Stomach smooth muscle (tissue), 2 donors: ENCODE data around the gene TUBA4A.
"Not testable (repeated sequence)": the region's sequence is repeated elsewhere in the genome, so short reads cannot be mapped to it uniquely, and the experiment has no call there.

Experiments used
- H3K27ac ChIP-seq: one replicate; pipeline ENCODE4 v1.7.0; 2013; ENCODE audit warnings: mild to moderate bottlenecking, low read length, inconsistent platforms
- H3K27me3 ChIP-seq, 2 donors: one replicate each; pipeline ENCODE4 v1.7.0; 2013; ENCODE audit warnings: low read length in 2 of 2; ENCODE audit not compliant: insufficient read depth in 2 of 2, control insufficient read depth in 1 of 2
- H3K36me3 ChIP-seq, 2 donors: one replicate each; pipeline ENCODE4 v1.7.0; 2013; ENCODE audit warnings: low read length in 2 of 2; ENCODE audit not compliant: control insufficient read depth in 2 of 2, insufficient read depth in 2 of 2
- H3K4me1 ChIP-seq: one replicate; pipeline ENCODE4 v1.7.0; 2013; ENCODE audit warnings: low read length; ENCODE audit not compliant: control insufficient read depth, insufficient read depth
- H3K4me3 ChIP-seq, 2 donors: one replicate each; pipeline ENCODE4 v1.7.0; 2013; ENCODE audit warnings: low read length in 2 of 2
- H3K9ac ChIP-seq, 2 donors: one replicate each; pipeline ENCODE4 v1.7.0; 2013; ENCODE audit warnings: low read length in 2 of 2, mild to moderate bottlenecking in 1 of 2
- H3K9me3 ChIP-seq, 2 donors: one replicate each; pipeline ENCODE4 v1.7.0; 2013; ENCODE audit warnings: low read length in 2 of 2; ENCODE audit not compliant: control insufficient read depth in 2 of 2
- donor health status: healthy.
- donor health status: Pancreatic carcinoma.

TUBA4A gene

GRCh38 chr2:219266232-219266631 is 12.5 kb upstream of the TUBA4A start:
- Histone ChIP-seq H3K27me3 (no peaks in the 10 kb centered on the region), H3K27ac (no peak overlapping the region), H3K4me3 (no peak overlapping the region)

GRCh38 chr2:219261024-219261855 is 7.5 kb upstream of the TUBA4A start:
- no peaks in the 10 kb centered on the region for H3K9me3 ChIP-seq
- H3K9ac ChIP-seq, result no peak overlapping the region
- no peaks in the 10 kb centered on the region for H3K4me1 ChIP-seq
- H3K36me3 ChIP-seq, result no peaks in the 10 kb centered on the region
- H3K4me3 ChIP-seq, result no peak overlapping the region
- H3K27ac ChIP-seq, result no peak overlapping the region
- H3K27me3 ChIP-seq, result no peaks in the 10 kb centered on the region

More at GRCh38 chr2:219266232-219266631, 12.5 kb upstream of the TUBA4A start:
- H3K4me1 ChIP-seq, result peaks cover 8% of the 10 kb centered on the region
- H3K9ac ChIP-seq, result no peak overlapping the region
- no peaks in the 10 kb centered on the region for H3K9me3 ChIP-seq
- H3K36me3 ChIP-seq, result no peaks in the 10 kb centered on the region

GRCh38 chr2:219258942-219259341 is 5.2 kb upstream of the TUBA4A start:
- H3K27me3 ChIP-seq, H3K27ac ChIP-seq, H3K9ac ChIP-seq, H3K4me1 ChIP-seq, H3K4me3 ChIP-seq, H3K36me3 ChIP-seq, H3K9me3 ChIP-seq: not testable (repeated sequence)

- H3K4me1 ChIP-seq, result peaks cover 44% of the 10 kb centered on the region
Measured at GRCh38 chr2:219254590-219255201, 978 bp upstream of the TUBA4A start.

GRCh38 chr2:219252900-219253752 is 592 bp downstream of the TUBA4A start, which contains the start of gene TUBA4B:
Gene TUBA4B (plus strand): TSS chr2:219253243. CDS start chr2:219253408, 165 bp downstream.
- Histone ChIP-seq H3K27me3 (no peaks in the 10 kb centered on the region), H3K9ac (peak within 1 kb of the TSS; percentile 73 to 86), H3K9me3 (no peaks in the 10 kb centered on the region), H3K36me3 (peaks cover 8 to 12% of the 10 kb centered on the region in 2 donors), H3K4me3 (peak within 1 kb of the TSS; percentile 90 to 96), H3K27ac (peak within 1 kb of the TSS; percentile 90), H3K4me1 (peaks cover 55% of the 10 kb centered on the region)

More at GRCh38 chr2:219254590-219255201, 978 bp upstream of the TUBA4A start:
- Histone ChIP-seq H3K27me3 (no peaks in the 10 kb centered on the region), H3K9me3 (no peaks in the 10 kb centered on the region), H3K9ac (peak overlapping the region; percentile 68 to 86), H3K27ac (peak overlapping the region; percentile 90), H3K4me3 (peak overlapping the region; percentile 90 to 96), H3K36me3 (peaks cover 6 to 9% of the 10 kb centered on the region in 2 donors)

GRCh38 chr2:219252570-219252899 is 1.2 kb downstream of the TUBA4A start:
- H3K4me1 ChIP-seq, result peaks cover 56% of the 10 kb centered on the region
- H3K27ac ChIP-seq, result peak overlapping the region; percentile 90
- H3K9me3 ChIP-seq, result no peaks in the 10 kb centered on the region
- peak overlapping the region; percentile 90 to 96 for H3K4me3 ChIP-seq
- H3K9ac ChIP-seq, result peak overlapping the region; percentile 73 to 86
- H3K36me3 ChIP-seq, result peaks cover 14 to 17% of the 10 kb centered on the region in 2 donors
- no peaks in the 10 kb centered on the region for H3K27me3 ChIP-seq

- peak overlapping the region in 1 of 2 donors; percentile 86 for H3K9ac ChIP-seq
- H3K36me3 ChIP-seq, result peaks cover 16 to 22% of the 10 kb centered on the region in 2 donors
- peak overlapping the region; percentile 90 for H3K27ac ChIP-seq
- peaks cover 58% of the 10 kb centered on the region for H3K4me1 ChIP-seq
- no peaks in the 10 kb centered on the region for H3K9me3 ChIP-seq
- H3K4me3 ChIP-seq, result peak overlapping the region in 1 of 2 donors; percentile 96
- H3K27me3 ChIP-seq, result no peaks in the 10 kb centered on the region
Measured at GRCh38 chr2:219252084-219252483, 1.6 kb downstream of the TUBA4A start.

GRCh38 chr2:219251656-219252055 is 2.1 kb downstream of the TUBA4A start:
- peak overlapping the region in 1 of 2 donors; percentile 29 for H3K4me3 ChIP-seq
- peak overlapping the region in 1 of 2 donors; percentile 86 for H3K9ac ChIP-seq
- peaks cover 60% of the 10 kb centered on the region for H3K4me1 ChIP-seq
- no peaks in the 10 kb centered on the region for H3K9me3 ChIP-seq
- no peaks in the 10 kb centered on the region for H3K27me3 ChIP-seq
- peaks cover 16 to 22% of the 10 kb centered on the region in 2 donors for H3K36me3 ChIP-seq
- H3K27ac ChIP-seq, result peak overlapping the region; percentile 90

- H3K9me3 ChIP-seq, result no peaks in the 10 kb centered on the region
- peaks cover 16 to 22% of the 10 kb centered on the region in 2 donors for H3K36me3 ChIP-seq
- H3K4me1 ChIP-seq, result peaks cover 71% of the 10 kb centered on the region
- peak overlapping the region; percentile 28 to 54 for H3K4me3 ChIP-seq
- H3K9ac ChIP-seq, result peak overlapping the region; percentile 7 to 64
- H3K27me3 ChIP-seq, result no peaks in the 10 kb centered on the region
- H3K27ac ChIP-seq, result peak overlapping the region; percentile 90
Measured at GRCh38 chr2:219250049-219250781, 3.5 kb downstream of the TUBA4A start.
